ENCODE results near the gene KCNH3.

DNA sequence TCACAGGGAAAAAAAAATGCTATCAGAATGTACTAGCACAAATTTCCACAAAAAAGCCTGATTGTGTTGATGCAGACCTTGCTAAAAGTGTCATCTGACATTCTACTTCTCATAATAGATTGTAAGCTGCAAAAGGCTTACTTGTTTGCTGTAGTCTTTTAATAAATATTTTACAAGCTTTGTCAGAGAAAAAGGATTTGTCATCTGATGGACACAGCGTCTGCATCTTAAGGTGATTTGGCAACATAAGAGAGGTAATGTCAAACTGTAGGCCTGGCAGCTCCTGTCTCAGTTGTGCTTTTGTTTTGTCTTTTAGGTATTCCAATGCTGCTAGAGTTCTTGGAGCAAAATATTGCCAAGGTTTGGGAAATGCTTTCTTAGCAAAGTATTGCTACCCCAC lies 26.3 kb upstream of the KCNH3 start:
- TF ChIP-seq, protein P1, sequence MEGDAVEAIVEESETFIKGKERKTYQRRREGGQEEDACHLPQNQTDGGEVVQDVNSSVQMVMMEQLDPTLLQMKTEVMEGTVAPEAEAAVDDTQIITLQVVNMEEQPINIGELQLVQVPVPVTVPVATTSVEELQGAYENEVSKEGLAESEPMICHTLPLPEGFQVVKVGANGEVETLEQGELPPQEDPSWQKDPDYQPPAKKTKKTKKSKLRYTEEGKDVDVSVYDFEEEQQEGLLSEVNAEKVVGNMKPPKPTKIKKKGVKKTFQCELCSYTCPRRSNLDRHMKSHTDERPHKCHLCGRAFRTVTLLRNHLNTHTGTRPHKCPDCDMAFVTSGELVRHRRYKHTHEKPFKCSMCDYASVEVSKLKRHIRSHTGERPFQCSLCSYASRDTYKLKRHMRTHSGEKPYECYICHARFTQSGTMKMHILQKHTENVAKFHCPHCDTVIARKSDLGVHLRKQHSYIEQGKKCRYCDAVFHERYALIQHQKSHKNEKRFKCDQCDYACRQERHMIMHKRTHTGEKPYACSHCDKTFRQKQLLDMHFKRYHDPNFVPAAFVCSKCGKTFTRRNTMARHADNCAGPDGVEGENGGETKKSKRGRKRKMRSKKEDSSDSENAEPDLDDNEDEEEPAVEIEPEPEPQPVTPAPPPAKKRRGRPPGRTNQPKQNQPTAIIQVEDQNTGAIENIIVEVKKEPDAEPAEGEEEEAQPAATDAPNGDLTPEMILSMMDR (IDR thresholded peaks at IDR 0.05): no peak
- no peak for TF ChIP-seq ZFX (IDR thresholded peaks at IDR 0.05; ENCODE audit: borderline replicate concordance)
